HG03196 (cell line): ENCODE measurements around the gene FBXL22.

ENCODE experiments used
- ATAC-seq: cut with Tn5 transposase; IDR thresholded peaks from one replicate; pipeline ENCODE4 v1.9.1; 2021; ENCODE audit not compliant: unreplicated experiment

FBXL22 gene, protein sequence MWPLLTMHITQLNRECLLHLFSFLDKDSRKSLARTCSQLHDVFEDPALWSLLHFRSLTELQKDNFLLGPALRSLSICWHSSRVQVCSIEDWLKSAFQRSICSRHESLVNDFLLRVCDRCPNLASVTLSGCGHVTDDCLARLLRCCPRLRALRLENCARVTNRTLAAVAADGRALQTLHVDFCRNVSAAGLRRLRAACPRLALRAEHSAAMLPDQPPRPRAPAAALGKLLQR

DNA sequence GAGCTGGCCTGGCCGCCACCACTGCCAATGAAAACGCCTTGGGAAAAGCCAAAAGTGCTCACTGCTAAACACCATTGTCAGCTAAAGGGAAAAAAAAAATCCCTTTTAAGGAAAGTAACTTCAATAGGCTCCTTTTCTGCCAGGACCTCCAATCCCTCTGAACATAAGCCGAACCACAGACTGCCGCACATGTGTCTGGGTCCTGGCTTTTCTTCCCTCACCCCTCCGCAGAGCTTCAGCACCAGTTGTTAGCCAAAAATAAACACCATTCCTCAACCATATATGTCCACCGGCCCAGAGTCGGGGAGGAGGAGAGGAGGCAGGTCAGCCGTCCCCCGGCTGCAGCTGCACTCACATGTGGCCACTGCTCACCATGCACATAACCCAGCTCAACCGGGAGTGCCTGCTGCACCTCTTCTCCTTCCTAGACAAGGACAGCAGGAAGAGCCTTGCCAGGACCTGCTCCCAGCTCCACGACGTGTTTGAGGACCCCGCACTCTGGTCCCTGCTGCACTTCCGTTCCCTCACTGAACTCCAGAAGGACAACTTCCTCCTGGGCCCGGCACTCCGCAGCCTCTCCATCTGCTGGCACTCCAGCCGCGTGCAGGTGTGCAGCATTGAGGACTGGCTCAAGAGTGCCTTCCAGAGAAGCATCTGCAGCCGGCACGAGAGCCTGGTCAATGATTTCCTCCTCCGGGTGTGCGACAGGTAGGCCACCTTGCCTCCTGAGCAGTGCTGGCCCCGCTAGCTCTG, at the start of gene FBXL22:
Gene FBXL22, plus strand, starts transcription at position 350 of the 753 bp plus-strand sequence. Its CDS starts 6 bp downstream, at position 356.
- no peak for ATAC-seq

DNA sequence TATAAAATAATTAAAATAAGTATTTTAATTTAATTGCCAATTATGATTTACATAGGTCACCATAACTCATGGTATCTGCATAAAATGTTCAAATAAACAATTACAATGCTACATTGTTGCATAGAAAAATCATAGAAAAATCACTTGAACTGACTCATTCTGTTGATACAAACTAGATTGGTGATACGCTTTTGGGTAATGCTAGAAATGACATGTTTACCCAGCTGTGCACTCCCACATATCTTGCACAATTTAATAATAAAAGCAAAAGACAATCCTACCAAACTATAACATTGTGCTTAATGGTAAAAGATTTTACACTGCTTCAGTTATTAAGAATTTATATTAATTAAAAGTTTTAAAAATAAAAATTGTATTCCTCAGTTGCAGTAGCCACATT, 45.8 kb upstream of the FBXL22 start:
- ATAC-seq, result no peak

DNA sequence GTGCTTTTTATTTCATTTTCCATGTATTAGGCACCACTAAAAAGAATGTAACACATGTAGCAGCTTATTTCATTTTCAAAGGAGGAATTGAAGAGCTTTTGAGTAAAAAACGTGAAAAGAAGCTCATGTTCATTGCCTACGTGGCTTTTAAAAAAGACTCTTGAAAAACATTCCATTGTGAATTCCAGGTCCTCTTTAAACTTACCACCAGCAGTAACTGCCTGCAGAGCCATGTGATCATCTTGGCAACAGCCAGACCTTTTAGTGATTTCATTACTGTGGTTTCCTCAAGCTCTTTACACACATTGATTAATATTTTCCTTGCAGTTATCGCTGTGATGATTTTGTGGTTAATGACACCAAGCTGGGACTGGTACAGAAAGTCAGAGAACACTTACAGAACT, 43.8 kb upstream of the FBXL22 start:
- no peak for ATAC-seq

DNA sequence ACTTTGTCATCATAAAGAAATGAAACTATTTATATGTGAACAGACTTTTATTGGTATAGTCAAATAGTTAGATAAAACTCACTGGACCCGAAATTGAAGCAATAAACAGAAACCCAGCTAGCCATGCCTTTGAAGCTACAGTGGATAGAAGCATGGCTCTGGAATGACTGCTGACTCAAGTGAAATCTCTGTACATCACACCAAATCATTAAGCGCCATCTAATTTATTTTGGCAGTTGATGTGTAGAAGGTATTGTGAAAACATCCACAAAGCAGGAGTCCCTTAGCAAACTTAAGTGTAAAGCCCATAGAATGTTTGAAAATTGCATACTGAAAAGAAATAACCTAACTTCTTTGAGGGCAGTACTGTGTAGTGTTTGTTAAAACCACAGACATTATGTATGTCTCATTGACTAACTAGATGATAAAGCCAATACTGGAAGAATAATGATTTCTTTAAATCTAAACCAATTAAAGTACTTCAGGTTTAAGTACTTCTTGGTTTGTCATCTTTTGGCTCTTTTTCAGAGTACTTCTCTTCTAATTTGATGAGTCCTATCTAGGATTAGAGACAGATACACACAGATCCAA, 42.8 kb upstream of the FBXL22 start:
- ATAC-seq, result no peak

DNA sequence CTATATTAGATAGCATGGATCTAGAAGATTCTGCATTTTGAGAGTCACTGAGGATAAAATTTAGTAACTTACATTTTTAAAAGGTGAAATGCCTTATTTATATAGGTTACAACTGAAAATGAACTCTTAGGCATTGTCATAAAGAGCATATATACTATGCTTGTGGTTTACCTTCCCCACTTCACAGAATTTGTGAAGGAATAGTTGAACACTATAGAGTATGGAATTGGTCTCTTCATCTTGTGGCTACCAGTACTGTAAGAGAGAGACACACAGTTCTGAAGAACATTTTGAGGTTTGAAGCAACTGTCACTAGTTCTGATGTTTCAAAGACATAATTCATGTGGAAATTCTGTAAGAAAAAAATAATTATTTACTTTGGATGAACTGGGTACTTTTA, 41.7 kb upstream of the FBXL22 start:
- no peak for ATAC-seq

DNA sequence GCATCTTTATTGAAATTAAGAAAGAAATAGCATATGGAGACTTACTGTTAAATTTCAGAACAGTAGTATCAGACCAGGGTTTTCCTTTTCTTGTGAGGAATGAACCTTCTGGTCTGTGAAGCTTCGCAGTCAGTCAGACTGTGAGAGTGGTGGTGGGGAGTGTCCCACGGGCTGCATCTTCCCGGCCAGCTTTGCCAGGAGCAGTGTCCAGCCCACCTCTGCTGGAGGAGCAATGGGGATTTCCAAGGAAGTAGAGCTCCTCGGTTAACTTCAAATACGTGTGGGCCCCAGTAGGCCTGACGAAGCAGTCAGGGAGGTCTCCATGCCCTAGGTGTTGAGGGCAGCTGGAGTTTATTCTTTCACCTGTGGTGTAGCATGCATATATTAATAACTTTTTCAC, 40.9 kb upstream of the FBXL22 start:
- ATAC-seq, result no peak

DNA sequence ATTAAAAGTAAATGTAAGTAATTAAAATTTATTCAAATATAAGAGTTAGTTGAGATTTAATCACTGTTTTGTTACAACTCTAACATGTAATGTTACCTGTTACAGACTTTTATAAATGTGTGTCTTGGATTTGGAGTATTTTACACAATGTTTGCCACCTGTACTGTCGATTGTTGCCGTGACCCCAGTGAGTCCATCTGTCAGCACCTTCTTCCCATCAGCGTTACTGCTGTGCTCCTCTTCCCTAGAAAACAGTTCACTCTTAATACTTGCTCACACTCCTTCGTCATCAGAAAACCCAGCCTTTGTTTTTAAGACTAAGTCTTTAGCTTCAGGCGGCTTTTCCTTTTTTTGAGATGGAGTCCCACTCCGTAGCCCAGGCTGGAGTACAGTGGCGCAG, 40.5 kb upstream of the FBXL22 start:
- no peak for ATAC-seq

DNA sequence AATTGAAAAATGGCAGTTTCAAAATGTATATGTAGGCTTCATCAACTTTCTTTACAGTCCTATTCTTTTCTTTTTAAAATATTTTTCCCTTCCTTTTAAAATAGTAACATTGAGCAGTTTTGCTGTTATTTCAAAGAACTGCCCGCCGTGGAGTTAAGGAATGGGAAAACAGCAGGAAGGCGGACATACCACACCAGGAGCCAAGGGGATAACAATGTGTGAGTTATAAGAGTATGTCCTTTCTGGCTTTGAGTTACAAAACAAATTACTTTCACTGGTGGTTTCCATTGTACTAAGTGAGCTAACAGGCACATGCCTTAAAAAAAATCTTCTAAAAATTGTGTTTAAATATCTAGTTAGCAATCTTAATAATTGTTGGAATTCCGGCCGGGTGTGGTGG, 37.4 kb upstream of the FBXL22 start:
- no peak for ATAC-seq

DNA sequence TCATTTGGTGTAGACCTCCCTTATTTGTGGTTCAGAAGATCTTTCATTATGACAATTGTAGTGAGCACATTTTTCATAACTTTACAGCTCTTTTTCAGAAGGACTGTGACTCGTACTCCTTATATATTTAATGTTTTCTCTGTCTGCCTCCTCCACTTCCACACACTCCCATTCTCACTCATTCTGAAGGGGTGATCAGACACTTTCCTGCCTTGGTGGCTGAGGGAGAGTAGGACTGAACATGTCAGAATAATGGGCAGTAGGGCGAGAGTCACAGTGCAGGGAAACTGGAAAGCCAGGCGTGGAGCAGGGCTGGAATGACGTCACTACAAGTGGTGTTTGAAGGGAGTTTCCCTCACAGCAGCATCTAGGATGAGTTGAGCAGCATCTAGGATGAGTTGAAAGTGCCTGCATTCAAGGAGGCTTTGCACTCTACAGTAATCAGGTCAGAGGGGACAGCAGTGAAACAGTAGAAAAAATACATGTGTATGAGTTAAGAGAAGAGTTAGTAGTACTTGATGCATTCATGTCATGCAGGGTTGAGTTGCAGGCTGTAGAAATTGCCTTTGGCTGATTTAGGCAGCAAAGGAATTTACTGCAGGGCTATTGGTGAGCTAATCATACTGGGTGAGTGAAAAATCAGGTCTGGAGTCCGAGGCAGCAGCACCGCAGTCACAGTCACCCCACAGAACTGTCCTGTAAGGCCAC, 36.3 kb upstream of the FBXL22 start:
- no peak for ATAC-seq

DNA sequence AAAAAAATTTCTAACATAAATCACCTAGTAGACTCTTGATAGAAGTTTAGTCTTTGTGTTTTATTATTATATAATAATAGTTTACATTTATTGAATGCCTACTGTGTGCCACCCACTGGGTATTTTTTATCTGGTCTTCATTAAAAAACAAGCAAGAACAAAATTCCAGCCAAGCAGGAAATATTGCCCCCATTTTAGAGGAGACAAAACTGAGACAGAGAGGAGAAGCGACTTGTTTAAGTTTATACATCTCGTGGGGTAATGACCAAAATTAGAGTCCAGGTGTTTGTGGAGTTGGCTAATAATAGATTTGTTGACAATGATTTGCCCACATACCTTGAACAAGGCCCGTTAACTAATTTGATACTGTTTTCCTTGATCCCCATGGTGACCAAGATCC, 33.1 kb upstream of the FBXL22 start:
- no peak for ATAC-seq

DNA sequence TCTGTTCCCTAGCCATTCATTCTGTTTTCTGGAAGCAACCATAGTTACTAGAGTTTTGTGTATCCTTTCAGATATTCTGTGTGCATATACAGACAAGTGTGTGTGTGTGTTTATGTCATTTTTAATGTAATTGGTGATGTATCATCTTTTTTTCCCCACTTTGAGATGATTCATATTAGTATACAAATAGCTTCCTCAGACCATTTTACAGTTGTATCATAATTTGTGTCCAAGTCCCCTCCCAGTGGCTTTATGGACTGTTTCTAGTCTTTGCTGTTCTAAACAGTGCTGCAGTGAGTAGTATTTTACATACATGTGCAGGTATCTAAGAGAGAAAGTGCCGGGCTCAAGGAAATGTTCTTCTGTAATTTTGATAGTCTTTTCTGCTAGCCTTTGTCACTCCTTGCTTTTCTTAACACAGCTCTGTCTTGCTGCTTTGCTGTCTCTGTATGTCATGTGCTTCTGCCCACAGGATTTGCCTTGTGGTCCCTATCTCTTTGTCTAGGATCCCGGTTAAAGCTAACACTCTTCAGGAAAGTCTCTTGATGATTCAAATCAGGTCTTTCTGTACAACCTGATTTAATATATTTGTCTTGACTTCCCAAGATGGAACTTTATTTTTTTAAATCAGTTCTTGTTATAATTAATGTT, 31.5 kb upstream of the FBXL22 start:
- ATAC-seq, result no peak

DNA sequence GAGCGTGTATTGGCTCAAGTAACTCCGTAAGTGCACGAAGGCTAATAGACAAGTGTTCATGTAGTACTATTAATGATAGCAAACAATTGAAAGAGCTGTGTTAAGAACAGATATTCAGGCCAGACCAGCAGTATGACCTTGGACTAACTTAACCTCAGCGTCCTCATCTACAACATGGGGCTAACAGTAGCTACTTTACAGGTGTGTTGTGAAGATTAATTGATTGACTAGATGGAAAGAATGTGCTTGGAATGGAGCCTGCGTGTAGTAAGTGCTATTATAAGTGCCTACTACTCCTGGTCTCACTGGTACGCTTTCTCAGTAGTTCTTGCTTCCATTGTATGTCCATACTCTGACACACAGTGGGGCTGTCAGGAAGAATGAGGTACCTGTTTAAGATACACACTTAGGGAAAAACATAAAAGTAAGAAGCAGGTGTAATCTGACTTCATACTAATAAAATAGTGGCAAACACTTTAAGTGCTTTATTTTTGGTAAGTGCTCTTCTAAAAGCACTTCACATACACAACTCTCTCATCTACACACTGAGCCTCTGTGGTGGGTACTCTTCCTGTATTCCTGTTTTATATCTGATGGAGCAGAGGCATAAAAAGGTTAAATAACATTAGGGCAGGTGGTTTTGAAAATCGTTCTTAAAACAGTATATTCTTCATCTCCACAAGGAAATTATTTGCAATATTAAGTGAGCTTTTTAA, 24.3 kb upstream of the FBXL22 start:
- ATAC-seq, result no peak

DNA sequence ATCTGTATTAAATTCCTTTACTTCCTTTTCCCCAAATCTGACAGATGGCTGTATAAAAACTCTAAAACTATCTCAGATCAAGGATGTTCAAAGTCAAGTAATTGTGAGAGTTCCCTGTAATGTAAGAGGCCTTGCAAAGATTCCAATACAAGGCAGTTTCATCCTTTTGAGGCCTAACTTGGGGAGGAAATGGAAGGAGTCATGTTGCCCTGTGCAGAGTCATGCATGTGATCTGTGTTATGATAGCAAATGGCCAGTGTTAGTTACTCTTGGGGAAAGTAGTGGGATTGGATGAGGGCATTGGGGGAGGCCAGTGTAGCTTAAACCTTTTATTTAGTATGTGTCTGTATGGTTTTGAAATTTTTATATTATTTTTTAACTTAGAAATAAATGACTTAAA, 23.7 kb upstream of the FBXL22 start:
- no peak for ATAC-seq

DNA sequence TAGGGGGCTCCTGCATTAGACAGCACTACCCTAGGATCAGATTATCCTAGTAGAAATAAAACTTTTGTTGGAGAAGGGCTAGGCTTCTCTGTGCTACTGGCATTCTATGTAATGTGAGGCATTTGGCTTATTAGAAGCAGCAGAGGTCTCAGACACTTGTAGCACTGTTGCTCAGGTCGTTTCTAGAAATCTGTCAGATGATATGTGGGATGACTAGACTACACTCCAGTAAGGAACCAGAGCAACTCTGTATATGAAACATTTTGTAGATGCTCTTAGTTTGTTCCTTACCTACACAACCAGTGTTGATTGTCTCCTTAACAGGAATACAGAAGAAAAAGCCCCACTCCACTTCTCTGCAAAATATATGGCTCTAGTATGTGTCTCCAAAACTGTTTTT, 21.9 kb upstream of the FBXL22 start:
- no peak for ATAC-seq

DNA sequence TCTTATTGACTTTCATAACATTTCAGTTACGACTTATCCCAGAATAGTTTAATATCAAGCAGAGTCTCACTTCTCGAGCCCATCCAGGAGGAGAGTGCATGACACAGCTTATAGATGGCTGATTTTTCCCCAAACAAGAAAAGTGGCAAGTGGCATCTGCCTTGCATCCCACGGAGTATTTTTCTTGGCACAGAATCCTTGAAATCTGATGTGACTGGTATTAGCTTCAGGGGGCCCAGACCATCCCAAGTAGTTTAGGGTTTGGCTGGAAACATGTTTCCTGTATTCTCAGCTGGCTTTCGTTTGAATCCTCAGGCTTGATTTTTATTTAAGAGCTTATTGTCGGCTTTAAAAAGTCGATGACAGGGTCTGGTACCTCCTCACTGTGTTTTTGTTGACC, 20.7 kb upstream of the FBXL22 start:
- ATAC-seq, result no peak

DNA sequence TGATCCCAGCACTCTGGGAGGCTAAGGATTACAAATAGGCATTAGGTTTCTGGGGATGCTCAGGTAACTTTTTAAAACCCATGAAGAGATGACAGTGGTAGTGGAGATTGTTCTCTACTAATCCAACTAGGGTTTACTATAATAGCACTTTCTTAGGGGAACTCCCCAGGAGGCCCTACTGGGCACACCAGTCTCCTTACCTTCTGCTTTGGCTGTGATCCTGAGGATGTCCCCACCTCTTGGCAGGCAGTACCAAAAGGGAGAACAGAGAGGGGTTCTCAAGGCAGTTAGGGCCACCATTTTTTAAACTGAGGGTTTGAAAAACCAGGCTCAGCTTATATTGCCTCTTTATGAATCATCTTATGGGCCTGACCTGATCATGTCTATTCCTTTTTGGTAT, 15.0 kb upstream of the FBXL22 start:
- no peak for ATAC-seq

DNA sequence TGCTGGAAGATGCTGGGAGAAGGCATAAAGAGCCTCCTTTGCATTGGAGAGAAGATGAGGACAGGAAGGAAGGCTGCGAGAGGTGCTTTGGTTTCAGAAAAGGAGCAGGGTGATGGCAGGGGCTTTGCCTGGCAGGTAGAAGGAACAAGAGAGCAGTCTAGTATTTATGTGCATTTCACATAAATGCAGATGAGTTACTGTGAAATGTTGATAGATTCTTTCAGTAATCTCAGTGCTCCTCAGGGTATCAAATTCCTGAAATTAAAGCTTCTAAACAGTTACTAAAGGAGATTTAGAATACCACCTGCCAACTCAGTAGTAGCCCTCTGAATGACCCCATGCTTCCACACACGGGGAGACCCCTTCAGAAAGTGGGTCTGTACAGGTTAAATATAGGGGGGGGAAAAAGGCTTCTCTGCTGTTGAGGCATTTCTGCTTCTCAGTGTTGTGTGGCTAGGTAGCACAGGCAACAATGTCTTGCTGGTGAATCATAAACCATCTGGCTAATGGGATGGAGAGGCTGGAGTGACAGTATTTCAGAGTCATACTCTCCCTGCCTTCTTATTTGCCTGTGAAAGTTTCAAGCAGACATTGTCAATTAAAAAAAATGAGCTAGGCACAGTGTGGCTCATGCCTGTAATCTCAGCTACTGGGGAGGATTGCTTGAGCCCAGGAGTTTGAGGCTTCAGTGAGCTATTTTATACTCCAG, 14.3 kb upstream of the FBXL22 start:
- no peak for ATAC-seq

DNA sequence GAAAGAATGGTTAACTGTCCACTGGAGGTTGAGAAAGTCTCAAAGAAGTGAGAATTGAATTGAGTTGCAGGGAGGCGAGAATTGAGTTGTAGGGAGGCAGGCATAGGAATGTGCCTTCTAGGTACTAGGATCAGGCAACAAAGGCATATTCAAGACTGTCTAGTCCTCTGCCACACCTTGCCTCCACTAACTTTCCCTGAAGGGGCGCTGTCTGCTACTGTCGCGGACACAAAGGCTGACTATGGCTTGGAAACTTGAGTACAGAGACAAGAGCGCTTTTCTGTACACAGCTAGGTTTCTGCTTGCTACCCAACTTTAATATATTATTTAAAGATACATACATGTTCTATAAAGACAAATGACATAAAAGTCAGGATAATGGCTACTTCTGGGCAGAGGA, 10.4 kb upstream of the FBXL22 start:
- ATAC-seq, result no peak

DNA sequence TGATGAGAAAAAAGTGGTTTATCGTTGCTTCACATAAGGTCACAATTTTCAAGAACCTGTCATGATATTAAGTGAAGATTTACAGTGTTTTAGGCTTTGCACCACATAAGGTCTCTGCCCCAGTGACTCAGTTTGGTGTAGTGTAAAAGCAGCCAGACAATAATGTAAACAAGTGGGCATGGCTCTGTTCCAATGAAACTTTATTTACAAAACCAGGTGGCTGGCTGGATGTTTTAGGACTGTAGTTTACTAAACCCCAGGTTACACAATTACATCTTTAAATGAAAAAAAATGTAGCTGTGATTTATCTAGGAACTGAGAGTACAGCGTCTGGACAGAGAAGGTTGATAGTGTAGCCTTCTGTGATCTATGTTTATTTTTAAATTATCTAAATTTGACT, 9.7 kb upstream of the FBXL22 start:
- no peak for ATAC-seq

DNA sequence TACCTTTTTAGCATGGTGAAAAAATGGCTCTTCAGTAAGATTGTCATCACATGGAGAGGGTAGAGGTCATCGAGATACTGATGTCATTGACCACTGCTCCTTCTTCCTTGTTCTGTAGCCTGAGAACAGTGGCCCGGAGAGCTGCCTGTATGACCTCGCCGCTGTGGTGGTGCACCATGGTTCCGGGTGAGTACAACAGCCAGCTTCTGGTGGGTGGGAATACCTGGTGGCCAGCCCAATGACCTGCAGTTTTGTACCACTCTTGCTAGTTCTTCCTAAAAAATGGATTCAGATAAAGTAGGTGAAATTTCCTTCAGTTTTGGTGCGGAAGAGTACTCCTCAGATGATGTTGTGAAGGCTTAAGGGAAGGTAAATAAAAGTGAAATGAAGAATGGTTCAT, 8.4 kb upstream of the FBXL22 start:
- no peak for ATAC-seq
